Gastrocnemius medialis (tissue), 4 donors: ENCODE data around the gene PHB1. TPM values are rescaled to one million over a fixed set of nuclear protein-coding genes. Genes with fewer than 3 reads are reported as not detected.
"Not testable (repeated sequence)": the region's sequence is repeated elsewhere in the genome, so short reads cannot be mapped to it uniquely, and the experiment has no call there.

Experiments used
- ATAC-seq, 2 donors: fragments of 150-250 bp; one replicate each; pipeline ENCODE4 v1.9.1; 2016
- DNase-seq, 2 donors: peaks; one replicate each; pipeline ENCODE4 v3.0.0-alpha.2; 2019
- H3K27ac ChIP-seq, 4 donors: fragments of 200-600 bp; sonication (generic); 1 replicate in 1 of 4; 2 replicates in 3 of 4; pipeline ENCODE4 v1.5.1; 2016 to 2018; ENCODE audit warnings: mild to moderate bottlenecking in 2 of 4, moderate library complexity in 1 of 4
- H3K27me3 ChIP-seq, 3 donors: fragments of 200-600 bp; sonication (generic) in 2 of 3; 1 replicate in 1 of 3; 2 replicates in 2 of 3; pipeline versions ENCODE4 v1.5.1 to v1.6.0; 2016 to 2019; ENCODE audit warnings: mild to moderate bottlenecking in 1 of 3, moderate library complexity in 1 of 3
- H3K36me3 ChIP-seq, 2 donors: fragments of 200-600 bp; sonication (generic) in 1 of 2; one replicate each; pipeline ENCODE4 v1.5.1; 2017 to 2018
- H3K4me1 ChIP-seq, 2 donors: fragments of 200-600 bp; sonication (generic) in 1 of 2; one replicate each; pipeline ENCODE4 v1.5.1; 2016 to 2017; ENCODE audit warnings: mild to moderate bottlenecking in 2 of 2
- H3K4me3 ChIP-seq, 4 donors: fragments of 200-600 bp; sonication (generic) in 3 of 4; 1 replicate in 1 of 4; 2 replicates in 3 of 4; pipeline ENCODE4 v1.5.1; 2016 to 2019; ENCODE audit warnings: mild to moderate bottlenecking in 2 of 4
- H3K9me3 ChIP-seq, 3 donors: fragments of 200-600 bp; sonication (generic) in 2 of 3; 1 replicate in 1 of 3; 2 replicates in 2 of 3; pipeline ENCODE4 v1.5.1; 2016 to 2019
- POLR2A ChIP-seq, 2 donors: fragments of 450-650 bp; IDR thresholded peaks; one replicate each; pipeline ENCODE4 v1.6.1; 2017; ENCODE audit warnings: antibody characterized with exemption in 2 of 2, mild to moderate bottlenecking in 2 of 2, moderate library complexity in 2 of 2
- in situ Hi-C, 4 donors: fragments of 200-750 bp; cut with MboI; loops; one replicate each; pipeline versions ENCODE4 v1.15.0 to v1.8.0; 2017; ENCODE audit warnings: low sequenced_read_pairs in 4 of 4
- intact Hi-C: fragments of 100-400 bp; cut with DNase I; formaldehyde crosslinking; loops from one replicate; pipeline ENCODE4 v1.15.1; 2023; ENCODE audit warnings: low total_unique reads
- total RNA-seq, 4 donors: library from RNA; depleted of rRNA; stranded (reverse); fragments of >200 nt; gene quantifications; one replicate each; pipeline versions ENCODE4 v1.1.0 to v1.2.3, GENCODE V29; 2016
- TF ChIP-seq, protein P1 (sequence below), 5 experiments: fragments of 450-650 bp in 3 of 5; fragments of 200-600 bp in 2 of 5; sonication (generic) in 2 of 5; IDR thresholded peaks in 4 of 5; conservative IDR thresholded peaks in 1 of 5; 1 replicate in 4 of 5; 2 replicates in 1 of 5; pipeline ENCODE4 v1.5.1; 2016 to 2019; ENCODE audit warnings: antibody characterized with exemption in 5 of 5, mild to moderate bottlenecking in 3 of 5, moderate library complexity in 3 of 5

Gene PHB1
- total RNA-seq, 4 donors from 2014 or later: 102 to 137 (median 116) TPM

DNA sequence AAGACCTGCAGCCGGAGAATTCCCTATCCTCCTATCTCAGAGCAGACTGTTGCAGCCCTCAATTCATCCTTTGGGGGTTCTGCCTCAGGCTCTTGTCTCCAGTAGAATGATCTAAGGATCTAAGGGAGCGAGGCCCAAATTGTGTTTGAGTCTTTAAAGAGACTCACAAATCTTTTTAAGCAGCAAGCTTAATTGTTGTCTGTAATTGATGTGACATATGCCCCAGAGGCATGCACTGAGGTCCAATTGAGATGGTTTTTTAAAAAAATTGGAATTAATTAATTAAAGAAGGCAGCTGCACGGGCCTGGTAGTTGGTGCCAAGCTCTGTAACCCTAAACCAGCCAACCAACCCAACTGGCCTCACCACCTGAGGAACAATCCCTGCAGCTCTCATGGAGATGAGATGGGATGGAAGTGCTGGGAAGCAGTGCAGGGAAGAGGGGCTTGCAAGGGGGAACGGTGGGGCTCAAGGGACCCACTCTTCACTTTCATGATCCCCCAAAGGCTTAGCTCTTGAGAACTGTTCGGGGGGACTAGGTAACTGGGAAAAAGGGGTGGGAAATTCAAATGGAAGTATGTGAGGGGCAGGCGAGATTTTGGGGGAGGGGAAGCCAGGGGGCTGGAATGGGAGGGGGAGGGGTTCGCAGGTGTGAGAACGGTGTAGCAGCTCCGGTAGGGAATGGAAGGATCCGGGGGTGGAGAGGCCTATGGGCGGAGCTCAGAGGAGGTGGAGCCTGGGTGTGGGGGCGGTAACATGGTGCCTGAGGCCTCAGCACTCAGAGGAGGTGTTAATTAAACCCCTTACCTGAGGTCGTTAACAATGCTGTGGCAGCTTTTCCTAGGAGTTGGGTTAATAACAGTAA lies 43.5 kb downstream of the PHB1 start:
- ATAC-seq (no peak), DNase-seq (no peak)
- intact Hi-C loops (no loop called here), in situ Hi-C loops (no loop called here)
- H3K4me1 ChIP-seq: no peaks in the 10 kb centered on the region
- TF ChIP-seq POLR2A (IDR thresholded peaks at IDR 0.05): no peak
- TF ChIP-seq, protein P1, sequence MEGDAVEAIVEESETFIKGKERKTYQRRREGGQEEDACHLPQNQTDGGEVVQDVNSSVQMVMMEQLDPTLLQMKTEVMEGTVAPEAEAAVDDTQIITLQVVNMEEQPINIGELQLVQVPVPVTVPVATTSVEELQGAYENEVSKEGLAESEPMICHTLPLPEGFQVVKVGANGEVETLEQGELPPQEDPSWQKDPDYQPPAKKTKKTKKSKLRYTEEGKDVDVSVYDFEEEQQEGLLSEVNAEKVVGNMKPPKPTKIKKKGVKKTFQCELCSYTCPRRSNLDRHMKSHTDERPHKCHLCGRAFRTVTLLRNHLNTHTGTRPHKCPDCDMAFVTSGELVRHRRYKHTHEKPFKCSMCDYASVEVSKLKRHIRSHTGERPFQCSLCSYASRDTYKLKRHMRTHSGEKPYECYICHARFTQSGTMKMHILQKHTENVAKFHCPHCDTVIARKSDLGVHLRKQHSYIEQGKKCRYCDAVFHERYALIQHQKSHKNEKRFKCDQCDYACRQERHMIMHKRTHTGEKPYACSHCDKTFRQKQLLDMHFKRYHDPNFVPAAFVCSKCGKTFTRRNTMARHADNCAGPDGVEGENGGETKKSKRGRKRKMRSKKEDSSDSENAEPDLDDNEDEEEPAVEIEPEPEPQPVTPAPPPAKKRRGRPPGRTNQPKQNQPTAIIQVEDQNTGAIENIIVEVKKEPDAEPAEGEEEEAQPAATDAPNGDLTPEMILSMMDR (IDR thresholded peaks at IDR 0.05 in 4 of 5, conservative IDR thresholded peaks at IDR 0.05 in 1 of 5): no peak
- H3K4me3 ChIP-seq: no peak overlapping the region
- no peaks in the 10 kb centered on the region for H3K36me3 ChIP-seq
- no peaks in the 10 kb centered on the region for H3K9me3 ChIP-seq
- no peaks in the 10 kb centered on the region for H3K27me3 ChIP-seq
- H3K27ac ChIP-seq: no peak overlapping the region

DNA sequence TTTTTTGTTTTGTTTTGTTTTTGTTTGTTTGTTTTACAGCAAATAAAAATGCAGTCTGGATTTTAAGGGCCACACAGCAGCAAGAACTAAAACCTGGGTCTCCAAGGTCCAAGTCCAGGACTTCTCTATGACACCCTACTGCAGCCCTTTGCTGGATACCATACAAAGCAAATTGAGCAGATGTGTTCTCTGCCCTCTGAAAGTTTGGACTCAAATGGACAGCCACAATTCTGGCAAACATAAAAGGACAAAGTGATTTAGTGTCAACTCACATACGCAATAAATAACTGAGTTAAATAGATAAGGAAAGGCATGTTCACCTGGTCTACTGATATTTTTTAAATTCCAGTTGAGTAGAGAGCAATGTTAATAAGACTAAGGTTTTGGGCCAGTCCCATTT lies 44.9 kb downstream of the PHB1 start:
- no peak for TF ChIP-seq POLR2A (IDR thresholded peaks at IDR 0.05)
- TF ChIP-seq, protein P1 (IDR thresholded peaks at IDR 0.05 in 4 of 5, conservative IDR thresholded peaks at IDR 0.05 in 1 of 5): no peak
- Histone ChIP-seq H3K27ac (no peak overlapping the region), H3K27me3 (no peaks in the 10 kb centered on the region), H3K4me3 (no peak overlapping the region), H3K9me3 (no peaks in the 10 kb centered on the region), H3K4me1 (no peaks in the 10 kb centered on the region), H3K36me3 (no peaks in the 10 kb centered on the region)
- ATAC-seq: no peak
- in situ Hi-C loops (no loop called here), intact Hi-C loops (no loop called here)
- DNase-seq: no peak

DNA sequence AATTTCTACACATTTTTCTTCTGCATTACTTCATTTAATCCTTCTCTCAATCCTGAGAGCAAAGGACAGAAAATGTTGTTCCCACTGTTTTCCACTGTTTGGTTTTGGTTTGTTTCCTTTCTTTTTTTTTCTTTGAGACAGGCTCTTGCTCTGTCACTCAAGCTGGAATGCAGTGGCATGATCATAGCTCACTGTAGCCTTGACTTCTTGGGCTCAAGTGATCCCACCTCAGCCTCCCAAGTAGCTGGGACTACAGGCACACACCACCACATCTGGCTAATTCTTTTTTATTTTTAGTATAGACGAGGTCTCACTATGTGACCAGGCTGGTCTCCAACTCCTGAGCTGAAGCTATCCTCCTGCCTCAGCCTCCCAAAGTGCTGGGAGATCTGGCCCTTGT lies 45.6 kb downstream of the PHB1 start:
- H3K27me3 ChIP-seq: no peaks in the 10 kb centered on the region
- H3K36me3 ChIP-seq: no peaks in the 10 kb centered on the region
- no peak overlapping the region for H3K4me3 ChIP-seq
- TF ChIP-seq, protein P1 (IDR thresholded peaks at IDR 0.05 in 4 of 5, conservative IDR thresholded peaks at IDR 0.05 in 1 of 5): no peak
- TF ChIP-seq POLR2A (IDR thresholded peaks at IDR 0.05): no peak
- in situ Hi-C loops: no loop called here
- H3K4me1 ChIP-seq: no peaks in the 10 kb centered on the region
- H3K27ac ChIP-seq: no peak overlapping the region
- H3K9me3 ChIP-seq: no peaks in the 10 kb centered on the region
- no peak for ATAC-seq
- DNase-seq: no peak
- intact Hi-C loops: no loop called here

DNA sequence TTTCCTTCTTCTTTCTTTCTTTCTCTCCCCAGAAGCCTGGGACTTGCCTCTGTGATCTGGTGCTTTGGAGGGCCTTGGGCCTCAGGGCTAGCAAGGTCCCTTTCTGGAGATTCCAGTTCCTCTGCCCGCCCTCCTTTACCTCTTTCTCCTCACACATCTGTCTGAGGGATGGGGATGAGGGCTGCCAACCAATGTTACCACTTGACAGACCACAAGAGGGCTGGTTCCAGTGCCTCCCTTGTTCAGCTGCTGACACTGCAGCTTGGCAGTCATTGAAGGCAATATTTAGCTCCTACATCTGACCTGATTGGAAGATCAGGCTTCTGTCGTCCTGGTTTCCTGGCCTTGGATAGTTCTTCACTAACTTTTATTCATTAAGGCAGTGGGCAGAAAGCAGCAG lies 49.0 kb downstream of the PHB1 start:
- DNase-seq: no peak
- TF ChIP-seq POLR2A (IDR thresholded peaks at IDR 0.05): no peak
- TF ChIP-seq, protein P1 (IDR thresholded peaks at IDR 0.05 in 4 of 5, conservative IDR thresholded peaks at IDR 0.05 in 1 of 5): peak in 1 of 5 experiments; percentile 6
- Histone ChIP-seq H3K9me3 (no peaks in the 10 kb centered on the region), H3K4me1 (peaks cover 2 to 7% of the 10 kb centered on the region in 2 donors), H3K36me3 (no peaks in the 10 kb centered on the region), H3K4me3 (no peak overlapping the region), H3K27ac (no peak overlapping the region), H3K27me3 (no peaks in the 10 kb centered on the region)
- intact Hi-C loops (no loop called here), in situ Hi-C loops (no loop called here)
- ATAC-seq: no peak

DNA sequence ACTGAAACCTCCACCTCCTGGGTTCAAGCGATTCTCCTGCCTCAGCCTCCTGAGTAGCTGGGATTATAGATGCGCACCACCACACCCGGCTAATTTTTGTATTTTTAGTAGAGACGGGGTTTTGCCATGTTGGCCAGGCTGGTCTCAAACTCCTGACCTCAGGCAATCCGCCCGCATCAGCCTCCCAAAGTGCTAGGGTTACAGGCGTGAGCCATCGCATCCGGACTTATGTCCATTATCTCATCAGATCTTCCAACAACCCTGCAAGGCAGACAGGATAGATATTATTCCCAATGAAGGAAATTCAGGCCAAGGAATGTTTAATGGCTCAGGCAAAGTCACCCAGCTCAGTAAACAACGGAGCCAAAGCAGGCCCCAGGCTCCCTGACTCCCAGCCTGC lies 49.6 kb downstream of the PHB1 start:
- H3K4me3 ChIP-seq, DNase-seq, H3K36me3 ChIP-seq, in situ Hi-C loops, ATAC-seq, H3K27me3 ChIP-seq, H3K9me3 ChIP-seq, H3K27ac ChIP-seq, intact Hi-C loops: not testable (repeated sequence)
- H3K4me1 ChIP-seq: peaks cover 8 to 12% of the 10 kb centered on the region in 2 donors
